SHP77 treated with DMSO at 0.1 percent for 48 hours (cell line): ENCODE measurements around the gene DENND4B.

ENCODE experiments used
- DNase-seq: peaks from one replicate; lab custom pipeline; 2025; lab: John Stamatoyannopoulos, UW

The DENND4B gene

DNA sequence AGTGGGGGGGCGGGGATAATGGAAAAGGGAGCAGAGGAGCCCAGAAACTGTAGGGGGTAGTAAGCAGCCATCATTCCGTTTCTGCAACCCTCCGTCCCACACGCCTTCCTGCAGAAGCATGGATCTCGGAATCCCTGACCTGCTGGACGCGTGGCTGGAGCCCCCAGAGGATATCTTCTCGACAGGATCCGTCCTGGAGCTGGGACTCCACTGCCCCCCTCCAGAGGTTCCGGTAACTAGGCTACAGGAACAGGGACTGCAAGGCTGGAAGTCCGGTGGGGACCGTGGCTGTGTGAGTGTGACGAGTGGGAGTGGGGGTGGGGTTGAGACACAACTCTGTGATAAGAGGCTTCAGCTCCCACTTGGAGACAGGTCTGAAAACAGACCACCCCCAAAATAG, 21.9 kb upstream of the DENND4B start:
- DNase-seq: no peak

GRCh38 chr1:153968000-153968363, 21.5 kb upstream of the DENND4B start:
- no peak for DNase-seq

- DNase-seq: peak; percentile 100
These were observed 20.8 kb upstream of the DENND4B start, which contains the start of gene CREB3L4 for GRCh38 chr1:153967107-153967999. TSS of gene CREB3L4 (plus strand) at chr1:153967902. CDS start at chr1:153968526, 624 bp downstream.

DNA sequence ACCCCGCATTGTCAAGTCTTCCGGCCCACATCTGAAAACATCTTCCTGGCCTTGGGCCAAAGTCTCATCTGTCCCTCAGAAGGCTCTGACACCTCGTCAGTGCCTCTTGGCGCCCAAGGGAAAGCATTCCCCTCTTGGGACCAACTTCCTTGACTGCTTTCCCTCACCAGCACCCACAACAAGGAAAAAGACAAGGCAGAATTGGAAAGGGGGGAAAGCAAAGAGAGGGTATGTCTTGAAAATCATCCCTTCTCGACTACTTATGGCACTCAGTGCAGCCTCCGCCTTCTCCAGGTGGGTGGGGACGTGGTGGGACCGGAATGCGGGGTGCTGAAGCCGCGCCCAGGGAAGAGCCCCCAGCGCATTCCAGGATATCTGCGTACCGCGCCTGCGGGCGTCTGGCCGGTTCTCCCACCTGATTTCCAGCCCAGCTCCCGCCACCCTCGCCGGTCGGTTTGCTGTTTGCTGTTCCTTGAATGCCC, 17.4 kb upstream of the DENND4B start:
- DNase-seq: no peak

GRCh38 chr1:153963030-153963849, 16.7 kb upstream of the DENND4B start, which contains the start of gene SLC39A1:
TSS of gene SLC39A1 (minus strand) at chr1:153963537. CDS start at chr1:153962715, 822 bp downstream.
- peak; percentile 99 for DNase-seq

- no peak for DNase-seq
These were observed 15.8 kb upstream of the DENND4B start for GRCh38 chr1:153962088-153963029.

- DNase-seq: no peak
These were observed 14.9 kb upstream of the DENND4B start for GRCh38 chr1:153961421-153961820.

GRCh38 chr1:153960206-153960605, 13.7 kb upstream of the DENND4B start:
- DNase-seq: no peak

- no peak for DNase-seq
These were observed 12.9 kb upstream of the DENND4B start for GRCh38 chr1:153959454-153959853.

DNA sequence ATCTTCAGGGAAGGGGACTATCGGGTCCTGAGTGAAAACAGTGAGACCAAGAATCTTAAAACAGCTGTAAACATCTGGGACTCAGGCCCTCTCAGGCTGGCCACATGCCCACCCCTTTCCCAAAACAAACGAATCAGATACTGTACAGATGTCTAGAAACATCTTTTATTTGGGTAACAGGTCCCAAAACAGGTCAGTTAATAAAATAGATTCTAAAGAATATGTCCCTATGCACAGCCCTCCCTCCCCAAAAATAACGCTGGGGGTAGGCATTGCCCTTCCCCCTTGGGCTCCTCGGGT, 12.4 kb upstream of the DENND4B start:
- no peak for DNase-seq

DNA sequence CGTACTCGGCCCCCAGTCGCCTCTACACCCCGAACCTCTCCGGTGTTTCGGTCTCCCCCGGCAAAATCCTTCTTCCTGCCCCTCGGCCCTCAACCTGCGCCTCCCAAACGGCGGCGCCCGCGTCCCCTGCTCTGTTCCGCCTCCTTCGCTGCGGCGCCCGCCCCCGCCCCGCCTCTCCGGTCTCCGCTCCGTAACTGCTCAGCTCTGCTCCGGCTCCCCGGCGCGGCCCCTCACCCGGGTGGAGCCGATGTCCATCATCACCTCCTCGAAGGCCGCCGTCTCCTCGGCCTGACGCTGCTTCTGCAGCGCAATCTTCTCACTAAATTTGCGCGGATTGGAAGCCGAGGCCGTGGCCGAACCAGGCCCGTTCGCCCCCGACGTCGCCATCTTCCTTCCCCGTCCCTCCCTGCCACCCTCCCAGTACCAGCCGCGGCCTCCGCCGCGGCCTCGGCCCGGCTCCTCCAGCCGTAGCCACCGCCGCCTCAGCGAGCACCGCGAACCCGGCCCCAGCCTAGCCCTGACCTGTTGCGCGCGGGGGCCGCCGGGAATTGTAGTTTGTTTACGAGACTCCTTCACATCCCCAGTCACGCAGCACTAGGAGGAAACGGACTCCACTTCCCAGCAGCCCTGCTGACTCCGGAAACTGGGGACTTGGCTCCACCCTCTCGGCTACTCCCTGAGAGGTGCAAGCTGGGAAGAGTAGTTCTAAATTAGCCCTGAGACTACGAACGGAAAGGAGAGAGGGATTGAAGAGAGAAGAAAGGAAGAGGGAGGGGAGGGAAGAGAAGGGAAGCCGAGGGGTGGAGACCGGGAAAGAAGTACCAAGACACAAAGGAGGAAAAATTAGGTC, 11.8 kb upstream of the DENND4B start, which contains the start of gene CRTC2:
TSS of gene CRTC2 (minus strand) at position 502 of the 850 bp plus-strand sequence. CDS start at position 387, 115 bp downstream.
- peak; percentile 100 for DNase-seq

GRCh38 chr1:153957744-153958110, 11.2 kb upstream of the DENND4B start:
- DNase-seq: no peak

DNA sequence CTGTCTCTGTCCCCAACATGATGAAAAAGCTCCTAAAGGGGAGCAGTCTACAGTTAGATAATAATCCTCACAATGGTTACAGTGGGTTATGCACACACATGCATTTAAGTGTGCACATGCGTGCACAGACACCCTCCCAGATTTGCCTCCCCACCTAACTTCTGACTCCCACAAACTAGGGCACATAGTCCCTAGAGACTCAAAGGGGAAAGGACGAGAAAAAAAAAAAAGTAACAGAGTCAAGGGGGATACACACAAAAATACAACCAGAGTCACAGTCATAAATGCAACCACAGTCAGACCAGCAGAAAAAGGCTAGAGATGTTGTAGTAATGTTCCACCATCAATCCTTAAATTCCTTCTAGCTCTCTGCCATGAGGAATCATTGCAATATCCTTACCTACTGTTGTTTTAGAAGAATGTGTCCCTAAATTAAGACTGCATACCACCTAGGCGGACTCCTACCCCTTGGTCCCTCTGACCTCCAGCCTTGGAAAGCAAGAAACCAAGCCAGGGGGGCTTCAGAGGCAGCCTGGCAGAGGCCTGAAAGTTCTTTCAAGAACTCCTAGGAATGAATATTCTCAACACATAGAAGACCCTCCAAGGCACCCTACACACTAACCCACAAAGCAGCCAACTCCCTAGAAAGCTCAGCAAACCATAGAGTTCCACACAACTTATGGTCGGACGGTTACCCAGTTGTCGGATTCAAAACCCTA, 10.6 kb upstream of the DENND4B start:
- no peak for DNase-seq

GRCh38 chr1:153954826-153955225, 8.3 kb upstream of the DENND4B start:
- no peak for DNase-seq

DNA sequence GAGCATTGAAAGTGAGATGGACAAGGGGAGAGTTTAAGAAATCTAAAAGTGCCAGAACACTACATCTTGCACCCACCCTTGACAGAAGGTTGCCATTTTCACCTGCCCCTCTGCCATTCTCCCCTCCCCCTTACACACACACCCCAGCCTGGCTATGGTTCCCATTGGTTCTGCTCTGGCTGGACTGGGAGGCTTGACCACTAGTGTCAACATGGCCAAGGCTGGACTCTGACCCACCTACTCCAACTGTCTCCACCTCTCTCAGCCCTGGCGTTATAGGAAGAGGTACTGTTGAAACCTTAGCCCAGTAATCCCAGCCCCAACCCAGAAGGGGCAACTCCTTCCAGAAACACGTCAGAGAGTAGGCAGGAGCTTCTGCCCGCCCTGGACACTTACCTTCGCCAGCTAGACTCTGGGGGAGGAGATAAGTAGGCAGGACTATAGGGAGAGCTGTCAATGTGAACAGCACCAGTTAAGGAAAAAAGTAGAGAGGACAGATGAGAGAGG, 7.4 kb upstream of the DENND4B start:
- no peak for DNase-seq

DNA sequence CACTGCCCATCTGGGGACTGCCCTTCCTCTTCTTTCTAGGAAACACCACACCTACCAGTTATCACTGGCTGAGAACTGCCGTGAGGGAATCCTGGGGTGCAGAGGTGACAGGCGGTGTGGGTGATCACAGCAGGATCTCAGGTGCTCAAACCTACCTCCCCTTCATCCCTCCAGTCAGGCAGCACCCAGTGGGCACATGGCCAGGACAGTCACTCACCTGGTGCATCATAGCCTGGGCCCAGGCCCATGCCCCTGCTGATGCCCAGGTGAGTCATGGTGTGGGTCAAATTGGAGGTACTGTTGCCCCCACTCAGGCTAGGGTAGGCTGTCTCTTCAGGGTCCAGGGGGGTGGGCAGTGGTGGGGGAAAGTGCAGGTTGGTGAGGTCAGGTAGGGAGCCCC, 5.3 kb upstream of the DENND4B start:
- DNase-seq: no peak

- no peak for DNase-seq
These were observed 4.7 kb upstream of the DENND4B start for GRCh38 chr1:153951183-153951582.

DNA sequence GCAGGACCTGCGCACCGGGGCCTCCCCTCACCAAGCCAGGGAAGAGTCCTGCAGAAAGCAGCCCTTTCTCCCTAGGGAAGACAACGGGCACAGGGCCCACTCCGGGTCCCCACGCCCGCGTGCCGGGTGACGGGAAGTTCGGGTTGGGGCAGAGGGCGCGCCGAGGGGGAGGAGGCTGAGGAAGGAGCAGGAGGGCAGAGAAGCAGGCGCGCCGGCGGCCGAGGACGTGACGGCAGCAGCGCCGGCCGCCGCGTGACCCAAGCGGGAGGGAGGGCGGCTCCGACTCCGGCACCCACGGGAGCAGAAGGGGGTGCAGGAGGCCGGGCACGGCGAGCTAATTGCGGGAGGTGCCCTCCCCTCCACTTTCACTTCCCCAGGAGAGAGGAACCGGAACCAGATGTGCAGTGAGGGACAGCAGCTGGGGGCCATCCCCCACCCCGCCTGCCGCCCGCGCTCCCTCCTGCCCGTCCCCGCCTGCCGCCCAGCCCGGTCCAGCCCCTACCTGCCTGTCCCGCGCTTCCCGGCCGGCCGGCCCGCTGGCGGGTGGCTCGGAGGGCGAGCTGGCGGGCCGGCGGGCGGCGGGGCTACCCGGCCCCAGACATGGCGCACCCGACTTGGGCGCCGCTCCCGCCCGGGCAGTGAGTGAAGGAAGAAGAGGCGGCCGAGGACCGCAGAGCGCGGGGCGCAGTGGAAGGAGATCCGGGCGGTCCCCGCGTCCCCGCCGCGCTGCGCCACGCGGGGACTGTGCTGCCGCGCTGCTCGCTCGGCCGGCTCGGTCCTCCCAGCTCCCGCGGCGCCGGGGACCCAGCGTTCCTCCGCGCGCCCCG, 510 bp downstream of the DENND4B start:
- no peak for DNase-seq
